Measurements from ENCODE around the gene MIEF2. TPM values are rescaled to one million over a fixed set of nuclear protein-coding genes. Genes with fewer than 3 reads are reported as not detected.

MIEF2 gene
- total RNA-seq, 1 experiment from 2014 or later, result 17.5 TPM

DNA sequence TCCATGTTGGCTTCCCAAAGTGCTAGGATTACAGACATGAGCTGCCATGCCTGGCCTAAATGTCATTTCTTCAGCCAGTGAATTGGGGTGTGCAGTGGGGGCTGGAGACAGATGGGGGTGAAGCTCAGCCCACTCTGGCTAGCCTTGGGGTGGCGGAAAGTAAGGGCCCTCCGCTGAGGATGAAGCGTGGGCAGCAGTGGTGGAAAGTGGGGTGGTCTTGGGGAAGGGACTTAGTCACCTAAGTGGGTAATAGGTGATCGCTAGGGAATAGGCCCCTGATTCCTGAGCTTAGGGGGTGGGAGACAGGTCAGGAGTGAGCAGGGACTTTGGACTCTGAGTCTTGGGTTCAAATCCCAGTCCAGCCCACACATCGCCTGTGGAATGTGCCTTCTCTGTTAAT lies 32.8 kb upstream of the MIEF2 start:
- POLR2A ChIA-PET (ENCODE audit: unreplicated experiment), result no interaction called here
- H3K79me2 ChIP-seq (ENCODE audit: low read length), result peaks cover 37% of the 10 kb centered on the region
- no peak overlapping the region for H3K4me3 ChIP-seq (ENCODE audit: low read length)
- no peak overlapping the region for H3K4me2 ChIP-seq (ENCODE audit: low read length)
- no peak for ATAC-seq
- H4K20me1 ChIP-seq (ENCODE audit: low read length), result 0 out of 2 replicates have a peak, but pooled peaks cover 4% of the 10 kb centered on the region
- no peak overlapping the region for H3K27ac ChIP-seq (ENCODE audit: low read length)
- BruUV-seq (replicated peaks), result no TSS peak
- H3K9me2 ChIP-seq (replicated peaks; ENCODE audit: low read length), result no peaks in the 10 kb centered on the region
- peaks cover 12% of the 10 kb centered on the region; the same call in 1 of the 2 replicates for H3K4me1 ChIP-seq (ENCODE audit: insufficient read depth, low read length)
- H3K27me3 ChIP-seq (ENCODE audit: low read length), result no peaks in the 10 kb centered on the region
- DNase-seq, result no peak
- no peak overlapping the region for H2AFZ ChIP-seq (ENCODE audit: low read length)
- no peaks in the 10 kb centered on the region for H3F3A ChIP-seq (ENCODE audit: low read length, unreplicated experiment)
- no peaks in the 10 kb centered on the region for H3K36me3 ChIP-seq (ENCODE audit: low read depth, low read length)
- intact Hi-C loops (cut with micrococcal nuclease), result no loop called here
- no peak overlapping the region for H3K9ac ChIP-seq (ENCODE audit: low read length)
- CTCF ChIA-PET, result no interaction called here
- TF ChIP-seq EZH2phosphoT487 (IDR thresholded peaks at IDR 0.05; ENCODE audit: borderline replicate concordance, low read length), result no peak
- TF ChIP-seq, protein P1, sequence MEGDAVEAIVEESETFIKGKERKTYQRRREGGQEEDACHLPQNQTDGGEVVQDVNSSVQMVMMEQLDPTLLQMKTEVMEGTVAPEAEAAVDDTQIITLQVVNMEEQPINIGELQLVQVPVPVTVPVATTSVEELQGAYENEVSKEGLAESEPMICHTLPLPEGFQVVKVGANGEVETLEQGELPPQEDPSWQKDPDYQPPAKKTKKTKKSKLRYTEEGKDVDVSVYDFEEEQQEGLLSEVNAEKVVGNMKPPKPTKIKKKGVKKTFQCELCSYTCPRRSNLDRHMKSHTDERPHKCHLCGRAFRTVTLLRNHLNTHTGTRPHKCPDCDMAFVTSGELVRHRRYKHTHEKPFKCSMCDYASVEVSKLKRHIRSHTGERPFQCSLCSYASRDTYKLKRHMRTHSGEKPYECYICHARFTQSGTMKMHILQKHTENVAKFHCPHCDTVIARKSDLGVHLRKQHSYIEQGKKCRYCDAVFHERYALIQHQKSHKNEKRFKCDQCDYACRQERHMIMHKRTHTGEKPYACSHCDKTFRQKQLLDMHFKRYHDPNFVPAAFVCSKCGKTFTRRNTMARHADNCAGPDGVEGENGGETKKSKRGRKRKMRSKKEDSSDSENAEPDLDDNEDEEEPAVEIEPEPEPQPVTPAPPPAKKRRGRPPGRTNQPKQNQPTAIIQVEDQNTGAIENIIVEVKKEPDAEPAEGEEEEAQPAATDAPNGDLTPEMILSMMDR (conservative IDR thresholded peaks at IDR 0.05; ENCODE audit: low read depth, low read length), result no peak
- TF ChIP-seq EZH2 (IDR thresholded peaks at IDR 0.05; ENCODE audit: low read length, unreplicated experiment), result no peak
- H3K9me3 ChIP-seq (ENCODE audit: low read length), result no peaks in the 10 kb centered on the region

- CTCF ChIA-PET, result no interaction called here
- no peaks in the 10 kb centered on the region for H3K9me3 ChIP-seq (ENCODE audit: low read length)
- POLR2A ChIA-PET (ENCODE audit: unreplicated experiment), result no interaction called here
- intact Hi-C loops (cut with micrococcal nuclease), result no loop called here
- H3K4me2 ChIP-seq (ENCODE audit: low read length), result no peak overlapping the region
- no peaks in the 10 kb centered on the region for H3K9me2 ChIP-seq (replicated peaks; ENCODE audit: low read length)
- BruUV-seq (replicated peaks), result no TSS peak
- H4K20me1 ChIP-seq (ENCODE audit: low read length), result 0 out of 2 replicates have a peak, but pooled peaks cover 4% of the 10 kb centered on the region
- no peak overlapping the region for H3K27ac ChIP-seq (ENCODE audit: low read length)
- no peaks in the 10 kb centered on the region for H3F3A ChIP-seq (ENCODE audit: low read length, unreplicated experiment)
- H3K27me3 ChIP-seq (ENCODE audit: low read length), result no peaks in the 10 kb centered on the region
- no peak overlapping the region for H2AFZ ChIP-seq (ENCODE audit: low read length)
- peaks cover 12% of the 10 kb centered on the region; the same call in 1 of the 2 replicates for H3K4me1 ChIP-seq (ENCODE audit: insufficient read depth, low read length)
- TF ChIP-seq, protein P1 (conservative IDR thresholded peaks at IDR 0.05; ENCODE audit: low read depth, low read length), result no peak
- TF ChIP-seq EZH2phosphoT487 (IDR thresholded peaks at IDR 0.05; ENCODE audit: borderline replicate concordance, low read length) (no peak), EZH2 (IDR thresholded peaks at IDR 0.05; ENCODE audit: low read length, unreplicated experiment) (no peak)
- H3K4me3 ChIP-seq (ENCODE audit: low read length), result no peak overlapping the region
- DNase-seq (no peak), ATAC-seq (no peak)
- H3K36me3 ChIP-seq (ENCODE audit: low read depth, low read length), result no peaks in the 10 kb centered on the region
- H3K9ac ChIP-seq (ENCODE audit: low read length), result no peak overlapping the region
- H3K79me2 ChIP-seq (ENCODE audit: low read length), result peaks cover 37% of the 10 kb centered on the region
Measured at GRCh38 chr17:18228176-18228682, 32.2 kb upstream of the MIEF2 start.

DNA sequence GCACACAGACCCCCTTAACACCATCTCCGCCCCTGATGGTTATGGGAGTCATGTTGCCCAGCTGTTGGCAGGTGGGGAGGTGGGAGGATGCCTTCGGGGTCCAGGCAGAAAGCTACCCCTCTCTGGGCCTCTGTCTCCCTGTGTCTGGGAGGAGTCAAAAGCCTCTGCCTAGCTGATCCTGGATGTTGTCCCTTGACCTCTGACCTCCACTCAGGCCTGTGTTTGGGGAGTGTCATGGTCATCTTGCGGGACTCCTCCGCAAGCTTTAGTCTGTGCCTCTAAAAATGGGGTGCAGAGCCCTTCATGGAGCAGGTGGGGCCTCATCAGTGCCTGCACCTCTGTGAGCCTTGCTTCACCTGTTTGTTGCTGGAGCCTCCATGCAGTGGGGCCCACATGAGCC lies 31.2 kb upstream of the MIEF2 start:
- no TSS peak for BruUV-seq (replicated peaks)
- POLR2A ChIA-PET (ENCODE audit: unreplicated experiment), result no interaction called here
- Histone ChIP-seq H3K9ac (ENCODE audit: low read length) (no peak overlapping the region), H3K4me3 (ENCODE audit: low read length) (no peak overlapping the region), H3K36me3 (ENCODE audit: low read depth, low read length) (peaks cover 2% of the 10 kb centered on the region; the same call in 1 of the 2 replicates), H3K27me3 (ENCODE audit: low read length) (no peaks in the 10 kb centered on the region), H3K27ac (ENCODE audit: low read length) (no peak overlapping the region), H4K20me1 (ENCODE audit: low read length) (0 out of 2 replicates have a peak, but pooled peaks cover 4% of the 10 kb centered on the region), H3K9me2 (replicated peaks; ENCODE audit: low read length) (no peaks in the 10 kb centered on the region), H3F3A (ENCODE audit: low read length, unreplicated experiment) (no peaks in the 10 kb centered on the region), H3K4me1 (ENCODE audit: insufficient read depth, low read length) (peaks cover 12% of the 10 kb centered on the region; the same call in 1 of the 2 replicates), H2AFZ (ENCODE audit: low read length) (no peak overlapping the region), H3K79me2 (ENCODE audit: low read length) (peaks cover 37% of the 10 kb centered on the region), H3K4me2 (ENCODE audit: low read length) (no peak overlapping the region), H3K9me3 (ENCODE audit: low read length) (no peaks in the 10 kb centered on the region)
- ATAC-seq (no peak), DNase-seq (no peak)
- CTCF ChIA-PET, result no interaction called here
- TF ChIP-seq EZH2phosphoT487 (IDR thresholded peaks at IDR 0.05; ENCODE audit: borderline replicate concordance, low read length), result no peak
- TF ChIP-seq EZH2 (IDR thresholded peaks at IDR 0.05; ENCODE audit: low read length, unreplicated experiment), result no peak
- TF ChIP-seq, protein P1 (conservative IDR thresholded peaks at IDR 0.05; ENCODE audit: low read depth, low read length), result no peak
- intact Hi-C loops (cut with micrococcal nuclease), result no loop called here

Measured in PC-3 (cell line).